GM19240 (cell line): ENCODE results near the gene LRP5.
"Not testable (repeated sequence)": the region's sequence is repeated elsewhere in the genome, so short reads cannot be mapped to it uniquely, and the experiment has no call there.

ENCODE experiments used
- DNase-seq: peaks from one replicate; pipeline ENCODE4 v3.0.0; 2011; ENCODE audit warnings: low spot score; ENCODE audit not compliant: insufficient read length

The LRP5 gene

DNA sequence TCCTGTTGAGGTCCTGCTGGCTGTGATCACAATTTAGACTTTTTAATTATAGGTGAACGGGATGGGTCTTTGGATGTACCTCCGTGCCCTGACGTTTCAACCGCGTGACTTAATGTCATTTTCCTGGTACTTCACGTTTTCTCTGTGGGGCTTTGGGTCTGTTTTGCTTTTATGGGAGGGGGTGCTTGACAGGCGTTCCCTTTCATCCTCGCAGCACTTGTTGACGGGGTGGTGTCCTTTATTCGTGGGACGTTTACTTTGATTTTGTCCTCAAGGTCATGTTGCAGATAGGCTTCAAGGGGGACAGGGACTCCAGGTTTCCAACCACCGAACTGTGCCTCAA, 149.2 kb downstream of the LRP5 start:
- DNase-seq = no peak

DNA sequence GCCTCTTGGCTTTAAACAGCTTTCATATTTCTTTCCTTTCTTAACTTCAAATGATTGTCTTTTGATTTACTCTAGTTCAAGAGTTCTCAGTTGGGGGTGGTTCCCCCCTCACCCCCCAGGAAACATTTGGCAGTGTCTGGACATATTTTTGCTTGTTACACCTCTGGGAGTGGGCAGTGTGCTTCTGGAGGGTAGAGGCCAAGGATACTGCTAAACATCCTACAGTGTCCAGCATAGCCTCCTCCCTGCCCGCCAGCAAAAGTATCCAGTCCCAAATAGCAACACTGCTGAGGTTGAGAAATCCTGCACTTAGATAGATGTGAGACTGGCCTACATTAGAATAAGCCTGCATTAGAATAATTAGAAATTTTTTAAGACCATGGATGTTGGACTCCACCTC, 151.3 kb downstream of the LRP5 start:
- DNase-seq = no peak

DNA sequence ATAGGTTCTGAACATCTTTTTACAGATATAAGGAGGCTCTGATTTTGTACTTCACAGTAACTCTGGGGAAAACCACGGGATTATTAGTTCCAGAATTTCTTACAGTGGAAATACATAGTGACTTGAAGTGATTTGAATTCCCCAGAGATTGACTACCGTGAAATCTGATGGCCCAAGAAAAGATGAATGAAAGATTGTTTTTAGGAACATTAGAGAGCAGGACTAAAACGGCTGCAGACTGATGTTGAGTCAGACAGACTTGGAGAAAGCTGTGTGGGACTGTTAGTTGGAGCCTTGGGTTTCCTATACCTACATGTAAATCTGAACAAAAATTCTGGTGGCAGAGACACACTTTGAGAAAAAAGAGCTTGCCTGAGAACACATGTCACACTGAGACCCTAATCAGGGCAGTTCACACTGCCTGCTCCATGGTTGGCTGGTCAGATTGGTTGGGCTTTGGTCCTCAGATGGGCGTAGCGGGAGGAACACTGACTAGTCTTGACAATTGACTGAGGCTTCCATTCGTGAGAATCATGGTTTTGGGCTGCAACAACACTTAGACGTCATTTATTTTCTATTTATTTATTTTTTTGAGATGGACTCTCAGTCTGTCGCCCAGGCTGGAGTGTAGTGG, 154.9 kb downstream of the LRP5 start:
- DNase-seq = no peak

DNA sequence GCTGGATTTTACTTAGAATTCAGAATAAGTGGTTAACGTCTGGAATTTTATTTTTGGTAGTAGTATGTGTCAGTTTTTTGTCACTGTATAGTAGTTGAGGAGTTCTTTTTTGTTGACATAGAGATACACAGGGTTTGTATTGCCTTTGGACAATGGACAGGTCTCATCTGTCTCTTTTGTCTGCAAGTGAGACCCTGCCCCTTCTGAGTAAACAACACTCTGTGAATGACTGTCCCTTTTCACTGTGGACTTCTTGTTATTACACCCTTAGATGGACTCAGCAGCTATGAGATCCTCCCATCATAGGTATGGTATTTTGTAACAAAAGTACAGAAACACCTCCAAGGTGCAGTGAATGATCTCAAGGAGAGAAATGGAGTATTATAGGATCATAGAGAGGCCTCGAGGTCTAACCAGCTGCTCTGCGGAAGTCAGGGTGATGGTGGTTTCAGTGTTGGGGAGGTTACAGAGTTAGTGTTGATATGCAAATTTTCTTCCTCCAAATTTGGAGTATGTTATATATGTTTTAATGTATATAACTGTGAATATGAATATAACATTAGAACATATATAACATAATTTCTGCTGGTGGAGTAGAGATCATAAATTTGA, 155.9 kb downstream of the LRP5 start:
- no peak for DNase-seq

DNA sequence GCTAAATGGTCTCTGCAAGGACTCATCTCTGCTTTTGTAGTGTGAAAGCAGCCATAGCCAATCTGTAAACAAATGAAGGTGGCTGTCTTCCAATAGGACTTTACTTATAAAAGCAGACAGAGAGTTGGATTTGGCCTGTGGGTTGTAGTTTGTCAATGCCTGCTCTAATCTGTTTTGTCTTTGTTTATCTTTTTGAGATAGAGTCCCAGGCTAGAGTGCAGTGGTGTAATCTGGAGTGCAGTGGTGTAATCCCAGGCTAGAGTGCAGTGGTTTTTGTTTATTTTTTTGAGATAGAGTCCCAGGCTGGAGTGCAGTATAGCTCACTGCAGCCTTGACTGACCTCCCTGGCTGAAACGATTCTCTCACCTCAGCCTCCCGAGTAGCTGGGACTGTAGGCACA, 156.7 kb downstream of the LRP5 start:
- no peak for DNase-seq

DNA sequence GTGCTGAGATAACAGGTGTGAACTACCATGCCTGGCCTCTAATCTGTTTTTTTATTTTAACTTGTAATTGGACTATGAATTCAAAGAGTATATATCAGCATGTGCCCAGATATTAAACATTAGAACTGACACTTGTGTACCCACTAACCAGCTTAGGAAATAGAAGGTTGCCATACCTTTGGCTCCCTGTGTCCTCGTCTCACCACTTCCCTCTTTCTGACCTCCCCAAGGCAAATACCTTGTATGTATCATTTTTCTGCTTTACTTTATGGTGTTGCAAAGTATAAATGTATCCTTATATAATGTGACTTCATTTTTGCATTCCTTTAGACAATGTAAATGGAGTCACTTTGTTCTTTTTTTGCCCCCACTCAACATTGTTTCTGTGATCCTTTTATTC, 157.3 kb downstream of the LRP5 start:
- DNase-seq = no peak

DNA sequence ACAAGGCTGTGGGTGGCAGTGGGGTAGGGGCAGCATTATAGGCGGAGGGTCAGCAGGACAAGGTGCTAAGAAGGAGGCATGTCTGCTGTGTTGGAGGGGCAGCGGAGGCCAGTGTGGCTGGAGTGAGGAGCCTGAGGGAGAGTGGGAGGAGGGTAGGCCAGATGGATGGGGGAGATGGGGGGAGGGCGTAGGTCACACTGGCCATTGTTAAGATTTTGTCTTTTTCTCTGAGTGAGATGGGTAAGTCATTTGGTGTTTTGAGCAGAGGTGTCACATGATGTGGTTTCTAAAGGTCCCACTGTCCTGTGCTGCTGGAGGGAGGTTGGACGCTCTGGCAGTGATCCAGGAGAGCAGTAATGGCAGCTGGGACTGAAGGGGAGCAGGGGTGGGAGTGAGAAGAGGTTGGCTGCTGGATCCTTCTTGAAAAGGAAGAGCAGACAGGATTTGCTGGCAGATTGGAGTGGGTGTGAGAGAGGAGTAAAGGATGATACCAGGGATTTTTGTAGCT, 158.0 kb downstream of the LRP5 start:
- no peak for DNase-seq

DNA sequence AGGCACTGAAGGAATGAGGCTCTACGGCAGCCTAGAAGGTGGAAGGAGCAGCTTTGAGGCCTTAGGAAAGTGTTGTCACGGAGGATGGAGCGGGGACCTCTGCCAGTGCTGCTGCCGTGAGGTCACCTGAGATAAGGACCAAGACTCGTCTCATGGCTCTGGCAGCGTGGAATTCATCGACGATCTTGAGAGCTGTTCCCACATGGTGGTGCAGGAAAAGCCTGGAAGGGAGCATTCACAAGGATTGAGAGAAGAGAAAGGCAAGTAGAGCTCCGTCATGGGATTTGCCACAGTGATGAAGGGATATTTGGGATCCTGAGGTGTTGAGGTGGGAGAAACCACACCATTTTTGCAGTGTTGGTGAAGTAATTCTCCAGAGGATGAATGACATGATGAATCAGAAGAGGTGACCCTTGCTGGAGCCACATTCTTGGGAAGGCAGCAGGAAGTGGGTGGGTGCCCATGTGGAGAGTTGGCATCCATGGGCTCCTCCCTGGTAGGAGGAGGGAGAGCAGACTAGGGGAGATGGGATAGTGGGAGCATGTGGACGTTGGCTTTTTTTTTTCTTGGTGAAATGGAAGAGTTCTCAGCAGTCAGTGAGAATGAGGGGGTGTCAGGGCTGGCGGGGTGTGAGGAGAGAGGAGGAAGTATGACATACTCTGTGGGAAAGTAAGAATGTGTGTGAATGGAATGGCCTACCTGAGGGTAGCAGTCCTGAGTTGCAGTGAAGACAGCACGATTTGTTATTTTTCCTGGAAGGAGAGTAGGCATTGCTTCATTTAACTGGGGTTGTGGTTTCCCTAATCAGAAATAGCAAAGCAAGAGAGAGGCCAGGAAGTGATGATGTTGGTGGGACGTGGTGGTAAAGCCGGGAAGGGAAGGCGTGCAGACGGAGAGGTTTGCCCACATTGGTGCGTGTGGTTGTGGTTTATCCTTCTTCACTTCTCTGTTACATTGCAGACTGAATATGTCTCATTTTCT, 159.3 kb downstream of the LRP5 start:
- DNase-seq = no peak

DNA sequence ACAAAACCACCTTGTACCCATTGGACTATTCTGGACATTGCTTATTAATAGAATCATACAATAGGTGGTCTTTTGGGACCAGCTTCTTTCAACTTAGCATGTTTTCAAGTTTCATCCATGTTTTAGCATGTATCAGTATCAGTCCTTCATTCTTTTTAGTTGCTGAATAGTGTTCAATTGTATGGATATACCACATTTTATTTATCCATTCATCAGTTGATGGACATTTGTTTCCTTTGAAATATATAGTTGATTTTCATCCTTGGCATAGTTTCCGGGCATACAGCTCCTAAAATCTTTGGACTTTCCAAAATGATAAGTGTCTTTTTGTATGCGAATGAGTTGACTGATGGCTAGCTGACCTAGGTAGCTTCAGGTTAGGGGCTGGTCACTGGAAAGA, 160.4 kb downstream of the LRP5 start:
- no peak for DNase-seq

DNA sequence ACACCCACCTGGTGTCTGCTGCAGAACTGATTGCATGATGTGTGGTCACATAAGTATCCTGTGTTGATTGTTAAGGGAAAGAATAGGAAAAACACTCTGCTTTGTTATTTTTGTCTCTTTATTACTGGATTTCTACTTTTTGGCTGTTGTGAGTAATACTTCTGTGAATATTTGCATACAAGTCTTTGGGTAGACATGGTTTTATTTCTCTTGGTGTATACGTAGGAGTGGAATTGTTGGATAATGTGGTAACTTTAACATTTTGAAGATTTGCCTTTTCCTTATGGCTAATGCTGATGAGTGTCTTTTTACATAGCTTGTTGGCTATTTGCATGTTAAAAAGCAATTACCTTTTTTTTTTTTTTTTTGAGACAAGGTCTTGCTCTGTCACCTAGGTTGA, 161.3 kb downstream of the LRP5 start:
- no peak for DNase-seq

DNA sequence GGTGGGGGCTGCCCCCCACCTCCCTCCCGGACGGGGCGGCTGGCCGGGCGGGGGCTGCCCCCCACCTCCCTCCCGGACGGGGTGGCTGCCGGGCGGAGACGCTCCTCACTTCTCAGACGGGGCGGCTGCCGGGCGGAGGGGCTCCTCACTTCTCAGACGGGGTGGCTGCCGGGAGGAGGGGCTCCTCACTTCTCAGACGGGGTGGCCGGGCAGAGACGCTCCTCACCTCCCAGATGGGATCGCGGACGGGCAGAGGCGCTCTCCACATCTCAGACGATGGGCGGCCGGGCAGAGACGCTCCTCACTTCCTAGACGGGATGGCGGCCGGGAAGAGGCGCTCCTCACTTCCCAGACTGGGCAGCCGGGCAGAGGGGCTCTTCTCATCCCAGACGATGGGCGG, 163.2 kb downstream of the LRP5 start:
- DNase-seq = not testable (repeated sequence)

DNA sequence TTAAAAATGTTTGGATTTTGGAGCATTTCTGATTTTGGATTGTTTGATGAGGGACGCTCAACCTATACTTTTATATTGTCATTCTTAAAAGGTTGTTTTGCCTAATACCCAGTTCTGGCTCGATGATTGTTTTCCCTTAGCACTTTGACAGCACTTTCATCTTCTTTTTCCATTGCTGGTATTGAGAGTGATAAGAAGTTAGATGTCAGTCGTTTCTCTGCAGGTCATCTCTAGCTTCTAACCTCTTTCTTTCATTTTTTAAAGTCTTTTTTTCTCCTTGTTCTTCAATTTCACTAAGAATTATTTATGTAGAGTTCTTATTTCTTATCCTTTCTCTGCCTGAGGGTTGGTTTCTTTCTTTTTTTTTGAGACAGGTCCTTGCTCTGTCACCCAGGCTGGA, 167.0 kb downstream of the LRP5 start:
- DNase-seq = no peak

DNA sequence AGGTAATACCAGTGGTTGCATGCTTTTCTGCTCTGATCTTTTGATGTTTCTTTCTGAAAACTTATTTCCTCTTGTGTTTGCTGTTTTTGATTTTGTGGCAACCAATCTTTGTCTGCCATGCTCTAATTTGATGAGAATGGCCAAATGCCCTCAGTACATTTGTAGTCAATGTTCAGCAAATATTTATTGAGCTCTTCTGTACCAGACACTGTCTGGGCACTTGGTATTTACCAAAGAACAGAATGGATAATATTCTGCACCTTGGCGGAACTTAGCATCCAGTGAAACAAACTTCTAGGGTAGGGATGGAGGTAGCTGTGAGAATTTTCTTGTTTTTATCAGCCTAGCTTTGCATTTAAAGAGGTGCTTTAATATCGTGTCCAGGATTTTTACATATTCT, 167.8 kb downstream of the LRP5 start:
- no peak for DNase-seq

DNA sequence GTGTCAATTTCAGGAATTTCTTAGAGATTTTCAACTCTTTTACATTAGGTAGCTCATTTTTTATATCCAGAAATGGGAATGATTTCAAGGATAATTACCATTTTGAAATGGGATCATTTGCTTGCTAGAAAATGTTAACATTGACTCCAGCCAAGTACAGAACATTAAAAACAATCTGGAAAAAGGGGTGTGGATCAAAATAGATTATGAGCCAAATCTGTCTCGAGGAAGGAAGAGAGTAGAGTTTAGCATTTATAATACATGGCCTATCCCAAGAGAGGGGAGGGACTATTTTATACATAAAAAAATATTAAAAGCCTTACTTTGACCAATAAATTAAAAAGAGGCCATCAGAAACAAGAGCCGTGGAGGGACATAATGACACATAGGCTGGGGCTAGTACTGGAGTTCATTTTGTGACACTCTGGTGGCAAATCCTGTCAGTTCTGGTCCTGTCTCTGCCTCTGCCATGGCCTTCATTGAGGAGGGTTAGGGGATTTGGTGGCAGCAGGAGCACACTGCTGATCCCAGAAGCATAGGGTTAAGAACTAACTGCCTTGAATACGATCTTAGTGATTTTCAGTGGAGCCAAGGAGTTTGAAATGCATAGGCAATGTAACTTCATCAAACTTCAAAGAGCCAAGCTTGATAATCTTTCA, 168.6 kb downstream of the LRP5 start:
- DNase-seq = no peak

DNA sequence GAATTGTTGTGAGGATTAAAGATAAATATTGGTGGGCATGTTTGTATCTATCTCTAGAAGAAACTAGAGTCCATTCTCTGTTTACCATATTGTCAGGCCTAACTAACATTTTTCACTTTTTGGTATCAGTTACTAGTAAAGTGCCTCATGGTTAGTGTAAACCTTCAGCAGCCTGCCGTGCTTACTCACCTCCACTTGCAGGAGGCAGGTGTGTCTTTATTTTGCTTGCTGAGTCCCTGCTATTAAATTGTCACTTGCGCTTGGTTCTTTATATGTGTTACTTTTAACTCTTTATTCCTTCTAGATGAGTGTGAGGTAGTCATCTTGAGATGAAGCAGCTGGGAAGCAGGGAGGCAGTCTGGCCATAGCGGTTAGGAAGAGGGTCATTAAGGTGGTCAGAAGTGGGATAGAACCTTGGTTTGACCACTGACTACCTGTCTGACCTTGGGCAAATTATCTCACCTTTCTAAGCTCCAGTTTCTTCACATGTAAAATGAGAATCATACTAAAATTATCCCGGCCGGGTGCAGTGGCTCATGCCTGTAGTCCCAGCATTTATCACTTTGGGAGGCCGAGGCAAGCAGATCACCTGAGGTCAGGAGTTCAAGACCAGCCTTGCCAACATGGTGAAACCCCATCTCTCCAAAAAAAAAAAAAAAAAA, 169.3 kb downstream of the LRP5 start:
- no peak for DNase-seq

DNA sequence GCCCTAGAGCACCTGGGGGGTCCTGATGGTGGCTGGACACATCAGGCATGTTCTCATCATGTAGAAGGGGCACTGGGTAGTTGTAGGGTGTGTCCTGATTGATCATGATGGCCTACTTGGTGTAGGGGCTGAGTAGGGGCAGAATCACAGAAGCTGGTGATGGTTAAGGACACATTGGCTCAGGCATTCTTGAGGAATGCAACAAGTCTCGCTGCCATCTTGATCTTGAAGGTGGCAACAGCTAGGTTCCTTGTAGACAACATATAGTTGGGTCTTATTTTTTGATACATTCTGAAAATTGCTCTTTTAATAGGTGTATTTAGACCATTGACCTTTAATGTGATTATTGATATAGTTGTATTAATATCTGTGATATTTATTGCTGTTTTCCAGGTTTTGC, 176.2 kb downstream of the LRP5 start:
- DNase-seq = no peak

DNA sequence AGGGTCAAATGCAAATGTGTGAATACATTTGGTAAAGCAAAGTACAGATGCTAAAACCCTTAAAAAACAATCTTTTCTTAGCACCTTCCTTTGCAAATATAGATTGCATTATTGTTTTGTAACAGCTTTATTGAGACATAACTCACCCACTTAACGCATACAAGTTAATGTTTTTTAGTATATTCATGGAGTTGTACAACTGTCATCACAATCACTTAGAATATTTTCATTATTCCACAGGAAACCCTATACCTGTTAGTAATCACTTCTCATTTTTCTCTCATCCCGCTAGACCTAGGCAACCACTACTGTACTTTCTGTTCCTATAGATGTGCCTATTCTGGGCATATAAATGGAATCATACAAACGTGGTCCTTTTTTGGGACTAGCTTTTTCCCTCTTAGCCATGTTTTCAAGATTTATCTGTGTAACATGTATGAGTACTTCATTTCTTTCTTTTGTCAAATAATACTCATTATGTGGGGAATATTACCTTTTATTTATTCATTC, 182.9 kb downstream of the LRP5 start:
- no peak for DNase-seq

DNA sequence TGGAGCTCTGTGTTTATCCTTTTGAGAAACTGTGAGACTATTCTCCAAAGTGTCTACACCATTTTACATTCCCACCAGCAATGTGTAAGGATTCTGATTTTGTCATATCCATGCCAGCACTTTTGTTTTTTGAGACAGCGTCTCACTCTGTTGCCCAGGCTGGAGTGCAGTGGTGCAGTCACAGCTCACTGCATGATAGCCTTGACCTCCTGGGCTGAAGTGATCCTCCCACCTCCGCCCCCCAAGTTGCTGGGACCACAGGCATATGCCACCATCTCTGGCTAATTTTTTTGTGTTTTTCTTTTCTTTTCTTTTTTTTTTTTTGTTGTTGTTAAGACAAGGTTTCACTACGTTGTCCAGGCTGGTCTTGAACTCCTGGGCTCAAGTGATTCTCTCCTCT, 183.5 kb downstream of the LRP5 start:
- DNase-seq = no peak

DNA sequence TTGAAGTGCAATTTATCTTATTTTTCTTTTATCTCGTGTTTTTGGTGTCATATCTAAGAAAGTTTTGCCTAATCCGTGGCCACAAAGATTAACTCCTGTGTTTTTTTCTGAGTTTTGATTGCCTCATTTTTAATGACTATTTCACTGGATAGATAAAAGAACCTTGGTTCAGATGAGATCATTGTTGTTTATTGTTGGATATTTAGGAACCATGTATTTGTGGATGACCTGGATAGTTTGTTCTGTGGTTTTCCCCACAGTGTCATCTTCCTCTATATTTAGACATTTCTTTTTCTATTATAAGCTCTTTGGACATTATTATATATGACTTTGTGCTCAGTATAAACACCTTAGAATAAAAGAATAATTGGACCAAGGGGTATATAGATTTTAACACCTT, 185.4 kb downstream of the LRP5 start:
- DNase-seq = no peak

DNA sequence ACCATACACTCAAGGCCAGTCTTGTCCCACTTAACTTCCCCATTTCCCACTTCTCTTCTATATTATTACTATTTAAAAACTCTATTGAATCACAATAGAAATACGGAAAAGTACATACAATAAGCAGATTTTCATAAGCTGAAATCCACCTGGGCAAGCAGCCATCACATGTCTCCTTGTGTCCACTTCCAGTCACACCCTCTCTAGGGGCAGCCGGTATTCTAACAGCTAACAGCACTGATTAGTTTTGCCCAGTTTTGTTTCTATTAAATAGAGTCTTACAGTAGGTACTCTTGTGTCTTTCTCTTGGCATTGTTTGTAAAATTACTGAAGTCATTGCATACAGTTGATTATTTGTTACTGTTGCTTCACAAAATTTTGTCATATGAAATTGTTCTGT, 185.9 kb downstream of the LRP5 start:
- DNase-seq = no peak
